ENCODE measurements around the gene TMEM44. TPM values are rescaled to one million over a fixed set of nuclear protein-coding genes. Genes with fewer than 3 reads are reported as not detected.

The TMEM44 gene
- total and polyA plus RNA-seq, 9 of the 15 experiments (the other 6 are each of a cell fraction or from before 2014, with no cell fraction given), result 0.53 to 18.1 (median 11.3) TPM

DNA sequence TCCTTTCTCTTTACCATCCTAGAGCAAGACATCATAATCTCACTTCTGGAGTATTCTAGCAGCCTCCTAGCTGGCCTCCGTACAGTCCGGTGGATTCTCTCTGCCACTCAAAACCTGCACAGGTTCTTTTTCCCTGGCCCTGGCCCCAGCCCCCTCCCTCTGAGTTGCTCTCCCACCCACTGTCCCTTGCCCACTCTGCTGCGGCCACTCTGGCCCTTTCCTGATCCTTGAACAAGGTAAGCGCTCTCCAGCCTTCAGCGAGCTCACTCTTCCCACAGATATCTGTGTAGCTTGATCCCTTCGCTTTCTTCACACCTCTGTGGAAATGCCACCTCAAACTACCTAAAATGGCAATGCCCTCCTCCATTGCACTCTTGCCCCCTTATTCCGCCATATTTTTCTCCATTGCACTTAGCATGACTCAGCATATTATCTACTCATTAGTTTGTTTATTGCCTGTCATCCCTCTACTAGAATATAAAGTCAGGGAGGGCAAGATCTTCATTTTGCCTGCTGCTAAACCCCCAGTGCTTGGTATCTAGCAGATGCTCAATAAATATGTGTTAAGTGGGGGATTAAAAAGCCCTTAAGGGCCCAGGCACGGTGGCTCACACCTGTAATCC, 80.8 kb downstream of the TMEM44 start:
- POLR2A ChIA-PET, result interaction anchor here (0.6 kb wide), 1 partner anchor 41 kb away, joined by 3 read pairs; no protein-coding TSS in a partner anchor
- peaks cover 4% of the 10 kb centered on the region for H3K9me1 ChIP-seq (ENCODE audit: control insufficient read depth, insufficient read depth, low read length)
- no peaks in the 10 kb centered on the region for H3K79me2 ChIP-seq (ENCODE audit: control insufficient read depth, insufficient read depth, low read length)
- no peak overlapping the region for H3K9ac ChIP-seq (ENCODE audit: insufficient read depth in 1 of 2, low read depth in 2 of 2, low read length in 2 of 2)
- no peak overlapping the region for H2AFZ ChIP-seq (ENCODE audit: low read depth, low read length)
- H3K36me3 ChIP-seq (ENCODE audit: control insufficient read depth, insufficient read depth, low read length), result no peaks in the 10 kb centered on the region
- H3K27me3 ChIP-seq (ENCODE audit: control insufficient read depth in 2 of 2, insufficient read depth in 2 of 2, low read length in 2 of 2), result no peaks in the 10 kb centered on the region
- DNase-seq (ENCODE audit: extremely low read depth in 1 of 4, low spot score in 3 of 4), result no peak
- CTCF ChIA-PET (ENCODE audit: low intra/inter-chr PET ratio), result interaction anchor here (0.6 kb wide), 1 partner anchor 48 kb away, joined by 4 read pairs; no protein-coding TSS in a partner anchor
- FAIRE-seq, result no peak
- H3K9me3 ChIP-seq (replicated peaks; ENCODE audit: control insufficient read depth, insufficient read depth, low read depth, low read length), result no peaks in the 10 kb centered on the region
- intact Hi-C loops (cut with micrococcal nuclease) (no loop called here), in situ Hi-C loops (cut with MboI) (no loop called here)
- no peak overlapping the region for H3K27ac ChIP-seq (ENCODE audit: extremely low read depth, low read depth, low read length)
- H3K4me3 ChIP-seq, result no peak overlapping the region
- 76% methylated on average over 6 of the region's 8 CpGs for WGBS (ENCODE audit: insufficient coverage, low coverage, missing lambda C conversion rate)
- H3K4me2 ChIP-seq (ENCODE audit: insufficient read depth, low read length), result no peak overlapping the region
- ATAC-seq, result no peak
- H3K4me1 ChIP-seq (replicated peaks in 1 of 2; ENCODE audit: control insufficient read depth in 2 of 2, insufficient read depth in 2 of 2, low read length in 2 of 2), result peaks cover 4 to 20% of the 10 kb centered on the region in 2 experiments; a peak in 4 of 5 replicates
- BruUV-seq (replicated peaks), result no TSS peak
- H4K20me1 ChIP-seq (replicated peaks; ENCODE audit: control insufficient read depth, insufficient read depth, low read length), result no peaks in the 10 kb centered on the region
- TF ChIP-seq HNRNPH1 (optimal IDR thresholded peaks at IDR 0.05; ENCODE audit: low read depth, low read length), result no peak
- TF ChIP-seq HES1 (IDR thresholded peaks at IDR 0.05; ENCODE audit: low read depth), result no peak
- TF ChIP-seq ZBTB8A (IDR thresholded peaks at IDR 0.05; ENCODE audit: partially characterized antibody), result no peak
- TF ChIP-seq, protein P1, sequence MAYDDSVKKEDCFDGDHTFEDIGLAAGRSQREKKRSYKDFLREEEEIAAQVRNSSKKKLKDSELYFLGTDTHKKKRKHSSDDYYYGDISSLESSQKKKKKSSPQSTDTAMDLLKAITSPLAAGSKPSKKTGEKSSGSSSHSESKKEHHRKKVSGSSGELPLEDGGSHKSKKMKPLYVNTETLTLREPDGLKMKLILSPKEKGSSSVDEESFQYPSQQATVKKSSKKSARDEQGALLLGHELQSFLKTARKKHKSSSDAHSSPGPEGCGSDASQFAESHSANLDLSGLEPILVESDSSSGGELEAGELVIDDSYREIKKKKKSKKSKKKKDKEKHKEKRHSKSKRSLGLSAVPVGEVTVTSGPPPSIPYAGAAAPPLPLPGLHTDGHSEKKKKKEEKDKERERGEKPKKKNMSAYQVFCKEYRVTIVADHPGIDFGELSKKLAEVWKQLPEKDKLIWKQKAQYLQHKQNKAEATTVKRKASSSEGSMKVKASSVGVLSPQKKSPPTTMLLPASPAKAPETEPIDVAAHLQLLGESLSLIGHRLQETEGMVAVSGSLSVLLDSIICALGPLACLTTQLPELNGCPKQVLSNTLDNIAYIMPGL (CRISPR knock-in tag; IDR thresholded peaks at IDR 0.05), result no peak
- TF ChIP-seq MAFK (IDR thresholded peaks at IDR 0.05; ENCODE audit: low read length), result peak; percentile 87
- no peak for TF ChIP-seq PRMT5 (CRISPR knock-in tag; IDR thresholded peaks at IDR 0.05)
- TF ChIP-seq NEUROD1 (IDR thresholded peaks at IDR 0.05; ENCODE audit: borderline replicate concordance, low read depth, low read length, partially characterized antibody), result no peak
- no peak for TF ChIP-seq ZC3H11A (IDR thresholded peaks at IDR 0.05; ENCODE audit: low read depth, low read length)
- TF ChIP-seq BCLAF1 (IDR thresholded peaks at IDR 0.05; ENCODE audit: borderline replicate concordance in 1 of 2, control insufficient read depth in 1 of 2, low read depth in 2 of 2, low read length in 1 of 2), result no peak
- no peak for TF ChIP-seq CHD1 (IDR thresholded peaks at IDR 0.05; ENCODE audit: low read length)
- no peak for TF ChIP-seq ZNF134 (CRISPR knock-in tag; conservative IDR thresholded peaks at IDR 0.05)
- TF ChIP-seq POLR2A (conservative IDR thresholded peaks at IDR 0.05), result no peak
- TF ChIP-seq RBM39 (optimal IDR thresholded peaks at IDR 0.05; ENCODE audit: low read depth, low read length), result no peak
- no peak for TF ChIP-seq CC2D1A (IDR thresholded peaks at IDR 0.05)
- TF ChIP-seq MAFF (IDR thresholded peaks at IDR 0.05; ENCODE audit: low read length), result peak; percentile 95
- TF ChIP-seq ZNF277 (CRISPR knock-in tag; IDR thresholded peaks at IDR 0.05; ENCODE audit: borderline replicate concordance), result no peak
